Measurements from ENCODE around the gene GNRH2.

DNA sequence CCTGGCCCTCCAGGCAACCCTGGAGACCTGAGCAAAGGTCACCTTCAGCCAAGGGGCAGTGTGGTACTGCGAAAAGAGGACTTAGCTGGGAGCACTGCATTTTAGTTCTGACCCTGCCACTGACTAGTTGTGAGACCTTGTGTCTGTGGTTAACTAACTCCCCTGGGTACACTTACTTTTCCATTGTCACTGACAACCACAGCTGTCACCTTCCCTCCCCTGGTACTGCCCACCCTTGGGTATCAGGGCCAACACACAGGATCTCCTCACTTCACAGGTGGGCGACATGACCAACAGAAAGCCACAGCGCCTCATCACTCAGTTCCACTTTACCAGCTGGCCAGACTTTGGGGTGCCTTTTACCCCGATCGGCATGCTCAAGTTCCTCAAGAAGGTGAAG, 21.6 kb upstream of the GNRH2 start:
- TF ChIP-seq, protein P1, sequence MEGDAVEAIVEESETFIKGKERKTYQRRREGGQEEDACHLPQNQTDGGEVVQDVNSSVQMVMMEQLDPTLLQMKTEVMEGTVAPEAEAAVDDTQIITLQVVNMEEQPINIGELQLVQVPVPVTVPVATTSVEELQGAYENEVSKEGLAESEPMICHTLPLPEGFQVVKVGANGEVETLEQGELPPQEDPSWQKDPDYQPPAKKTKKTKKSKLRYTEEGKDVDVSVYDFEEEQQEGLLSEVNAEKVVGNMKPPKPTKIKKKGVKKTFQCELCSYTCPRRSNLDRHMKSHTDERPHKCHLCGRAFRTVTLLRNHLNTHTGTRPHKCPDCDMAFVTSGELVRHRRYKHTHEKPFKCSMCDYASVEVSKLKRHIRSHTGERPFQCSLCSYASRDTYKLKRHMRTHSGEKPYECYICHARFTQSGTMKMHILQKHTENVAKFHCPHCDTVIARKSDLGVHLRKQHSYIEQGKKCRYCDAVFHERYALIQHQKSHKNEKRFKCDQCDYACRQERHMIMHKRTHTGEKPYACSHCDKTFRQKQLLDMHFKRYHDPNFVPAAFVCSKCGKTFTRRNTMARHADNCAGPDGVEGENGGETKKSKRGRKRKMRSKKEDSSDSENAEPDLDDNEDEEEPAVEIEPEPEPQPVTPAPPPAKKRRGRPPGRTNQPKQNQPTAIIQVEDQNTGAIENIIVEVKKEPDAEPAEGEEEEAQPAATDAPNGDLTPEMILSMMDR (IDR thresholded peaks at IDR 0.05; ENCODE audit: poor library complexity), result no peak
- TF ChIP-seq EZH2 (IDR thresholded peaks at IDR 0.05; ENCODE audit: borderline replicate concordance) (no peak), EZH2phosphoT487 (IDR thresholded peaks at IDR 0.05; ENCODE audit: low read depth, severe bottlenecking, unreplicated experiment) (no peak)
